Suprapubic skin (tissue), 4 donors: ENCODE data around the gene SLC27A5. TPM values are rescaled to one million over a fixed set of nuclear protein-coding genes. Genes with fewer than 3 reads are reported as not detected.

ENCODE experiments used
- DNase-seq, 2 donors: peaks; one replicate each; pipeline ENCODE4 v3.0.0-alpha.2; 2019; ENCODE audit warnings: low spot score in 2 of 2
- H3K27ac ChIP-seq: fragments of 200-600 bp; sonication (generic); one replicate; pipeline ENCODE4 v1.5.1; 2019
- H3K27me3 ChIP-seq: fragments of 200-600 bp; sonication (generic); one replicate; pipeline ENCODE4 v1.5.1; 2019
- H3K36me3 ChIP-seq: fragments of 200-600 bp; sonication (generic); one replicate; pipeline ENCODE4 v1.5.1; 2019
- H3K4me1 ChIP-seq: fragments of 200-600 bp; sonication (generic); one replicate; pipeline ENCODE4 v1.5.1; 2019
- H3K4me3 ChIP-seq: fragments of 200-600 bp; sonication (generic); one replicate; pipeline ENCODE4 v1.5.1; 2019; ENCODE audit warnings: mild to moderate bottlenecking
- H3K9me3 ChIP-seq: fragments of 200-600 bp; sonication (generic); one replicate; pipeline ENCODE4 v1.5.1; 2019
- CTCF ChIP-seq, 2 donors: fragments of 200-600 bp in 1 of 2; fragments of 450-650 bp in 1 of 2; sonication (generic) in 1 of 2; IDR thresholded peaks; one replicate each; pipeline ENCODE4 v1.5.1; 2016 to 2019; ENCODE audit warnings: antibody characterized with exemption in 2 of 2, mild to moderate bottlenecking in 1 of 2, moderate library complexity in 1 of 2
- EP300 ChIP-seq: sonication (generic); formaldehyde crosslinking; IDR thresholded peaks from one replicate; pipeline ENCODE4 v1.6.1; 2017; ENCODE audit warnings: antibody characterized with exemption
- POLR2A ChIP-seq, 2 donors: fragments of 450-650 bp; IDR thresholded peaks; one replicate each; pipeline ENCODE4 v1.6.1; 2017; ENCODE audit warnings: antibody characterized with exemption in 2 of 2, mild to moderate bottlenecking in 2 of 2, moderate library complexity in 2 of 2
- POLR2AphosphoS5 ChIP-seq, 3 donors: sonication (generic); formaldehyde crosslinking; IDR thresholded peaks; one replicate each; pipeline ENCODE4 v1.6.1; 2017; ENCODE audit warnings: antibody characterized with exemption in 3 of 3
- WGBS: methylation state at CpG from one replicate; pipeline ENCODE4 v1.1.5; 2018; 5-methylcytosine and 5-hydroxymethylcytosine counted together
- total RNA-seq, 4 donors: library from RNA; depleted of rRNA; stranded (reverse); fragments of >200 nt; gene quantifications; one replicate each; pipeline ENCODE4 v1.1.0, GENCODE V29; 2016

SLC27A5 gene
- total RNA-seq, 4 donors from 2014 or later = 2.1 to 19.1 (median 10.7) TPM

GRCh38 chr19:58483776-58484175 is 28.0 kb downstream of the SLC27A5 start:
- WGBS = 92% methylated on average over 2 of the region's 2 CpGs
- Histone ChIP-seq H3K4me1 (no peaks in the 10 kb centered on the region), H3K9me3 (no peaks in the 10 kb centered on the region), H3K27me3 (no peaks in the 10 kb centered on the region), H3K36me3 (peaks cover 29% of the 10 kb centered on the region), H3K4me3 (no peak overlapping the region), H3K27ac (no peak overlapping the region)
- DNase-seq = no peak
- no peak for TF ChIP-seq POLR2AphosphoS5 (IDR thresholded peaks at IDR 0.05)
- no peak for TF ChIP-seq POLR2A (IDR thresholded peaks at IDR 0.05)
- no peak for TF ChIP-seq CTCF (IDR thresholded peaks at IDR 0.05)
- TF ChIP-seq EP300 = no peak

GRCh38 chr19:58482372-58482771 is 29.4 kb downstream of the SLC27A5 start:
- Histone ChIP-seq H3K36me3 (peaks cover 33% of the 10 kb centered on the region), H3K4me3 (no peak overlapping the region), H3K4me1 (no peaks in the 10 kb centered on the region), H3K9me3 (no peaks in the 10 kb centered on the region), H3K27me3 (no peaks in the 10 kb centered on the region), H3K27ac (no peak overlapping the region)
- TF ChIP-seq POLR2AphosphoS5 (IDR thresholded peaks at IDR 0.05) (no peak), EP300 (no peak), POLR2A (IDR thresholded peaks at IDR 0.05) (no peak), CTCF (IDR thresholded peaks at IDR 0.05) (no peak)
- no peak for DNase-seq
- 91% methylated on average over 5 of the region's 7 CpGs for WGBS

GRCh38 chr19:58480831-58481230 is 31.0 kb downstream of the SLC27A5 start:
- H3K4me1 ChIP-seq = peaks cover 12% of the 10 kb centered on the region
- no peaks in the 10 kb centered on the region for H3K27me3 ChIP-seq
- 92% methylated on average over 2 of the region's 2 CpGs for WGBS
- no peaks in the 10 kb centered on the region for H3K9me3 ChIP-seq
- no peak overlapping the region for H3K4me3 ChIP-seq
- H3K36me3 ChIP-seq = peaks cover 33% of the 10 kb centered on the region
- no peak overlapping the region for H3K27ac ChIP-seq
- TF ChIP-seq POLR2AphosphoS5 (IDR thresholded peaks at IDR 0.05) = no peak
- TF ChIP-seq EP300 = no peak
- TF ChIP-seq POLR2A (IDR thresholded peaks at IDR 0.05) = no peak
- TF ChIP-seq CTCF (IDR thresholded peaks at IDR 0.05) = no peak
- no peak for DNase-seq

- WGBS = 89% methylated on average over 9 of the region's 20 CpGs
- no peaks in the 10 kb centered on the region for H3K9me3 ChIP-seq
- TF ChIP-seq POLR2AphosphoS5 (IDR thresholded peaks at IDR 0.05) (no peak), EP300 (no peak), POLR2A (IDR thresholded peaks at IDR 0.05) (no peak), CTCF (IDR thresholded peaks at IDR 0.05) (no peak)
These were observed 31.3 kb downstream of the SLC27A5 start for GRCh38 chr19:58480481-58480830.

DNA sequence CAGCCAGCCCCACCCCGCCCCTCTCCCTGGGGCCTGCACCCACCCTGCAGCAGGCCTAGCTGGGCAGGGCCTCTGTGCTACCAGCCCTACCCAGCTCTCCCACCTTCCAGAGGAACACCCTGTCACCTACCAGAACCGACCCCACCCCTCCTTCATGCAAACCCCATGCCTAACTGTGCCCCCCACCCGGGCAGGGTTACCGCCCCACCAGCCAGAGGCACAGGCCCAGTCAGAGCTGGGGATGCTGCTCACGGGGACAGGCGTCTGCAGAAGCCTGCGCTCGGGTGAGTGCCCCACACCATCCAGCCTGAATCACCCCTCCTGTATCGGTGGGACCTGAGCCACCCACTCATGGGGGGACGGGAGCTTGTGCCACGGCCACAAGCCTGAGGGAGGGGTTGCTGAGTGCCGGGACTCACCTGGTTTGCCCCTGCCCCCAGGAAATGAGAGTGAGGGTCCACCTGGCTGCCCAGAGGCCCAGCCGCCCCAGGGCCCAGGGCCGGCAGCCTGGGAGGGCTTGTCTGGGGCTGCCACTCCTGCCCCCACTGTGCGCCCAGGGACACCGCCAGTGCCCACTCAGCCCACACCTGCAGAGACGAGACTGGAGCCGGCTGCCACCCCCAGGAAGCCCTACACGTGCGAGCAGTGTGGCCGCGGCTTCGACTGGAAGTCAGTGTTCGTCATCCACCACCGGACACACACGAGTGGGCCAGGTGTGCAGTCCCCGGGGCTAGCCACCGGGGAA is 31.9 kb downstream of the SLC27A5 start:
- H3K4me3 ChIP-seq = no peak overlapping the region
- peaks cover 19% of the 10 kb centered on the region for H3K4me1 ChIP-seq
- no peaks in the 10 kb centered on the region for H3K9me3 ChIP-seq
- WGBS = 90% methylated on average over 10 of the region's 28 CpGs
- no peak for DNase-seq
- H3K27ac ChIP-seq = no peak overlapping the region
- TF ChIP-seq POLR2AphosphoS5 (IDR thresholded peaks at IDR 0.05) = no peak
- H3K27me3 ChIP-seq = no peaks in the 10 kb centered on the region
- peaks cover 33% of the 10 kb centered on the region for H3K36me3 ChIP-seq

More at GRCh38 chr19:58480481-58480830, 31.3 kb downstream of the SLC27A5 start:
- H3K27me3 ChIP-seq = no peaks in the 10 kb centered on the region
- no peak for DNase-seq
- no peak overlapping the region for H3K27ac ChIP-seq
- H3K4me1 ChIP-seq = peaks cover 13% of the 10 kb centered on the region
- no peak overlapping the region for H3K4me3 ChIP-seq
- peaks cover 33% of the 10 kb centered on the region for H3K36me3 ChIP-seq
